B cell (primary cell): ENCODE results near the gene PNLIP. TPM values are rescaled to one million over a fixed set of nuclear protein-coding genes. Genes with fewer than 3 reads are reported as not detected.

ENCODE experiments used
- ATAC-seq: fragments of 200-7000 bp; cut with Tn5 transposase; one replicate; pipeline ENCODE4 v1.10.0; 2021; ENCODE audit warnings: low read depth, mild to moderate bottlenecking, moderate number of reproducible peaks, moderate library complexity
- CTCF ChIA-PET: fragments of 350-600 bp; sonication (Branson Sonifier 250); formaldehyde crosslinking; loops from one replicate; lab custom pipeline; 2021; ENCODE audit warnings: antibody characterized with exemption, inconsistent platforms; lab: Charles Lee
- POLR2A ChIA-PET: fragments of 350-600 bp; sonication (Branson Sonifier 250); formaldehyde crosslinking; loops from one replicate; lab custom pipeline; 2021; ENCODE audit warnings: antibody characterized with exemption; lab: Charles Lee
- DNase-seq: peaks from one replicate; pipeline ENCODE4 v3.0.0; 2013
- H2AFZ ChIP-seq: 2 replicates; pipeline ENCODE4 v1.6.1; 2012; ENCODE audit warnings: mild to moderate bottlenecking, low read depth, low read length; ENCODE audit not compliant: insufficient read depth, poor library complexity, severe bottlenecking
- H3K27ac ChIP-seq, 2 donors: 1 replicate in 1 of 2; 2 replicates in 1 of 2; pipeline ENCODE4 v1.5.1; 2012 to 2013; ENCODE audit warnings: low read length in 2 of 2, mild to moderate bottlenecking in 2 of 2, moderate library complexity in 1 of 2
- H3K27me3 ChIP-seq, 4 experiments: fragments of 200-600 bp in 1 of 4; sonication (generic) in 1 of 4; replicated peaks in 1 of 4; 1 replicate in 2 of 4; 2 replicates in 2 of 4; pipeline versions ENCODE4 v1.6.1 to v1.7.0; 2013 to 2016; ENCODE audit warnings: low read length in 3 of 4, mild to moderate bottlenecking in 2 of 4, mixed read lengths in 1 of 4, moderate library complexity in 1 of 4; ENCODE audit not compliant: insufficient read depth in 4 of 4, control insufficient read depth in 3 of 4; ENCODE audit errors: control extremely low read depth in 1 of 4
- H3K36me3 ChIP-seq, 2 experiments: replicated peaks in 1 of 2; 1 replicate in 1 of 2; 2 replicates in 1 of 2; pipeline versions ENCODE4 v1.6.1 to v1.7.1; 2013; ENCODE audit warnings: low read length in 1 of 2; ENCODE audit not compliant: insufficient read depth in 2 of 2, control insufficient read depth in 1 of 2; ENCODE audit errors: control extremely low read depth in 1 of 2, extremely low read depth in 1 of 2
- H3K4me1 ChIP-seq, 2 donors: fragments of 200-600 bp in 1 of 2; sonication (generic) in 1 of 2; 1 replicate in 1 of 2; 2 replicates in 1 of 2; pipeline versions ENCODE4 v1.5.1 to v1.6.1; 2013 to 2017; ENCODE audit warnings: low read length in 2 of 2; ENCODE audit not compliant: control insufficient read depth in 2 of 2, insufficient read depth in 2 of 2
- H3K4me2 ChIP-seq: replicated peaks from 2 replicates; pipeline ENCODE3; 2012; ENCODE audit warnings: mild to moderate bottlenecking, low read depth, low read length; ENCODE audit not compliant: poor library complexity, severe bottlenecking
- H3K4me3 ChIP-seq, 5 experiments: fragments of 200-600 bp in 1 of 5; sonication (generic) in 1 of 5; 1 replicate in 3 of 5; 2 replicates in 2 of 5; pipeline versions ENCODE4 v1.5.1 to v1.7.0; 2011 to 2016; ENCODE audit warnings: low read length in 4 of 5, mild to moderate bottlenecking in 4 of 5, low read depth in 2 of 5, control low read depth in 1 of 5, moderate library complexity in 1 of 5; ENCODE audit not compliant: insufficient read depth in 1 of 5; ENCODE audit errors: control extremely low read depth in 1 of 5, extremely low read depth in 1 of 5
- H3K79me2 ChIP-seq: fragments of 200-600 bp; sonication (generic); one replicate; pipeline ENCODE4 v1.6.0; 2016; ENCODE audit warnings: low read length; ENCODE audit not compliant: control insufficient read depth, insufficient read depth
- H3K9ac ChIP-seq: fragments of 200-600 bp; sonication (generic); 2 replicates; pipeline ENCODE4 v1.6.1; 2017; ENCODE audit warnings: mild to moderate bottlenecking, low read length, moderate library complexity
- H3K9me3 ChIP-seq, 3 donors: one replicate each; pipeline versions ENCODE4 v1.6.1 to v1.7.1; 2013; ENCODE audit warnings: low read length in 2 of 3; ENCODE audit not compliant: control insufficient read depth in 2 of 3, insufficient read depth in 1 of 3; ENCODE audit errors: control extremely low read depth in 1 of 3
- H4K20me1 ChIP-seq: 2 replicates; pipeline ENCODE4 v1.6.0; 2012; ENCODE audit warnings: mild to moderate bottlenecking, low read length; ENCODE audit not compliant: insufficient read depth, control insufficient read depth, poor library complexity, severe bottlenecking
- H3K27ac Mint-ChIP-seq: one replicate; pipeline ENCODE4 v1.8.0; 2021; ENCODE audit warnings: mixed read lengths
- H3K27me3 Mint-ChIP-seq: one replicate; pipeline ENCODE4 v1.8.0; 2021; ENCODE audit warnings: mixed read lengths
- H3K4me1 Mint-ChIP-seq: one replicate; pipeline ENCODE4 v1.8.0; 2021; ENCODE audit warnings: mixed read lengths
- H3K4me3 Mint-ChIP-seq: one replicate; pipeline ENCODE4 v1.8.0; 2021; ENCODE audit warnings: mixed read lengths
- H3K9me3 Mint-ChIP-seq: one replicate; pipeline ENCODE4 v1.8.0; 2022; ENCODE audit warnings: mixed read lengths; ENCODE audit not compliant: insufficient read depth
- CTCF ChIP-seq: fragments of 200-600 bp; IDR thresholded peaks from one replicate; pipeline ENCODE4 v1.8.0; 2022; ENCODE audit warnings: antibody characterized with exemption, mild to moderate bottlenecking
- EZH2 ChIP-seq: IDR thresholded peaks from 2 replicates; pipeline ENCODE4 v1.6.1; 2012; ENCODE audit warnings: borderline replicate concordance, low read depth, mild to moderate bottlenecking, moderate library complexity, low read length; ENCODE audit not compliant: insufficient read depth, poor library complexity, severe bottlenecking
- WGBS: methylation state at CpG from one replicate; pipeline ENCODE4 v1.1.5; 2013; ENCODE audit warnings: missing lambda C conversion rate; ENCODE audit not compliant: insufficient coverage; 5-methylcytosine and 5-hydroxymethylcytosine counted together
- intact Hi-C: fragments of 100-400 bp; cut with micrococcal nuclease; formaldehyde crosslinking; loops from one replicate; pipeline ENCODE4 v1.10.0; 2022
- polyA plus RNA-seq: library from polyadenylated mRNA; depleted of rRNA; stranded (reverse); fragments of >200 nt; gene quantifications from 2 replicates; pipeline ENCODE4 v1.2.3, GENCODE V29; 2012
- total RNA-seq, 2 donors: library from RNA; stranded (reverse); fragments of 120-200 nt in 1 of 2; gene quantifications; 1 replicate in 1 of 2; 2 replicates in 1 of 2; pipeline versions ENCODE4 v1.2.3 to v1.2.4, GENCODE V29; 2013 to 2022

Gene PNLIP
- total and polyA plus RNA-seq, 2 donors (not counting 1 experiment from before 2014, with no cell fraction given), result not detected

DNA sequence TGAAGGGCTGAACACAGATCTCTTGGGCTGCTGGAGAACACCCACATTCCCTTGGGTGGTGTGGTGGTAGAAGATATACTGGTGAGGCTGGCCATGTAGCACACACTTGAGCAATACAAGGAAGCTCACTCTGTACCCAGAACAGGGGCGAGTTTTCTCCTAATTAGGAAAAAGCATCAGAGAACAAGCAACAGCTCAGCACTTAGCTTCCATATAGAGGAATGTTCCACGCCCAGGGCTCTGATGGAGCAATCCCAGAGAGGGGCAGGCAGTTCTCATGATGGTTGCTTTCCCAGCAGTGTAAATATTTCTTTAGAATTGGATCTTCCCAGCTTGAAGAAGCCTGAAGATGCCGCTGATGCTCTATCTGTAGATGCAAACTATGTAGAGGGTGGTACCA lies 21.0 kb upstream of the PNLIP start:
- Histone ChIP-seq H3K9me3 (no peaks in the 10 kb centered on the region), H4K20me1 (no peaks in the 10 kb centered on the region), H2AFZ (no peak overlapping the region), H3K79me2 (no peaks in the 10 kb centered on the region), H3K27ac (no peak overlapping the region), H3K4me3 (no peak overlapping the region), H3K27me3 (no peaks in the 10 kb centered on the region), H3K36me3 (no peaks in the 10 kb centered on the region), H3K4me2 (no peak overlapping the region), H3K9ac (no peak overlapping the region), H3K4me1 (no peaks in the 10 kb centered on the region)
- intact Hi-C loops, result no loop called here
- Mint-ChIP-seq H3K27me3 (no peaks in the 10 kb centered on the region), H3K9me3 (no peaks in the 10 kb centered on the region), H3K4me1 (no peaks in the 10 kb centered on the region), H3K4me3 (no peak overlapping the region), H3K27ac (no peak overlapping the region)
- ATAC-seq (no peak), DNase-seq (no peak)
- WGBS, result no CpG with 5 or more reads among the region's 3 CpGs
- no peak for TF ChIP-seq EZH2
- no peak for TF ChIP-seq CTCF
- ChIA-PET POLR2A (no interaction called here), CTCF (no interaction called here)

- ChIA-PET POLR2A (no interaction called here), CTCF (interaction anchor here (1.4 kb wide), 1 partner anchor 9 kb away, joined by 4 read pairs; no protein-coding TSS in a partner anchor)
- H3K4me1 Mint-ChIP-seq, result no peaks in the 10 kb centered on the region
- H3K9me3 Mint-ChIP-seq, result no peaks in the 10 kb centered on the region
- Histone ChIP-seq H3K4me3 (no peak overlapping the region), H3K79me2 (no peaks in the 10 kb centered on the region), H3K27me3 (no peaks in the 10 kb centered on the region), H3K36me3 (no peaks in the 10 kb centered on the region), H3K9me3 (no peaks in the 10 kb centered on the region), H3K27ac (no peak overlapping the region), H2AFZ (no peak overlapping the region), H4K20me1 (no peaks in the 10 kb centered on the region), H3K9ac (no peak overlapping the region), H3K4me2 (no peak overlapping the region), H3K4me1 (no peaks in the 10 kb centered on the region)
- DNase-seq (no peak), ATAC-seq (no peak)
- WGBS, result no CpG with 5 or more reads among the region's 3 CpGs
- H3K27me3 Mint-ChIP-seq, result no peaks in the 10 kb centered on the region
- no peak overlapping the region for H3K4me3 Mint-ChIP-seq
- intact Hi-C loops, result no loop called here
- H3K27ac Mint-ChIP-seq, result no peak overlapping the region
- TF ChIP-seq EZH2 (no peak), CTCF (no peak)
These were observed 19.5 kb upstream of the PNLIP start for GRCh38 chr10:116526219-116526618.
